ENCODE measurements around the gene SV2C.
"Not testable (repeated sequence)": the region's sequence is repeated elsewhere in the genome, so short reads cannot be mapped to it uniquely, and the experiment has no call there.

SV2C gene

GRCh38 chr5:76269259-76269931 lies 186.2 kb downstream of the SV2C start:
- DNase-seq: no peak

DNA sequence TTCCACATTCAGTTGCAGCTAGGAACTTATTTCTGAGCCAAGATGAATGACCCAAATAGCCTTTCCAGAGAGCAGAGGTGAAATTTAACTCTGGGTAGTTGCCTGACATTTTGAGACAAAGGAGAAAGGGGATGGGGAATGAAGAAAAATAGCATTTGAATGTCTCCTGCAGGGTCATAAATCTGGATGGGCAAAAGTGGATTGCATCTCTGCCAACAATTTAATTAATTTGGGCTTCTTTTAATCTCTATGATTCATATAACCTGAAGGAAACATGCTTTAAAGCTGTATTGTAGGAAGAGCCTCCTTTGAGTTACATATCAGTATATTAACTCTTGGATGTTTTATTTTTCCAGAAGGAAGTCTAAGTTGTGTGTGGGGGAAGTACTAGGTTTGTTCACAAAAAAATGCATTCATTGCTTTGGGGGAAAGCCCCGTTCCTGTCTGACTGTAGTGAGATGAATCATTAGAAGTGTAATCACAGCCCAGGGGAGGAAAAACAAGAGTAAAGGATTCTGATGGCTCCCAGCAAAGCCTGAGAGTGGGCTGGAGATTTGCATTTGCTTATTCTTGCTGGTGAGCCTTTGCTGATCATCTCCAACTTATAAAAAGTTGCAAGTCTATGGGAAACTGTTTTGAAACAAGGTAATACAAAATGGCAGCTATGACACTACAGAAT lies 186.9 kb downstream of the SV2C start:
- DNase-seq: no peak

- DNase-seq: no peak
Measured at GRCh38 chr5:76271836-76272235, 188.7 kb downstream of the SV2C start.

DNA sequence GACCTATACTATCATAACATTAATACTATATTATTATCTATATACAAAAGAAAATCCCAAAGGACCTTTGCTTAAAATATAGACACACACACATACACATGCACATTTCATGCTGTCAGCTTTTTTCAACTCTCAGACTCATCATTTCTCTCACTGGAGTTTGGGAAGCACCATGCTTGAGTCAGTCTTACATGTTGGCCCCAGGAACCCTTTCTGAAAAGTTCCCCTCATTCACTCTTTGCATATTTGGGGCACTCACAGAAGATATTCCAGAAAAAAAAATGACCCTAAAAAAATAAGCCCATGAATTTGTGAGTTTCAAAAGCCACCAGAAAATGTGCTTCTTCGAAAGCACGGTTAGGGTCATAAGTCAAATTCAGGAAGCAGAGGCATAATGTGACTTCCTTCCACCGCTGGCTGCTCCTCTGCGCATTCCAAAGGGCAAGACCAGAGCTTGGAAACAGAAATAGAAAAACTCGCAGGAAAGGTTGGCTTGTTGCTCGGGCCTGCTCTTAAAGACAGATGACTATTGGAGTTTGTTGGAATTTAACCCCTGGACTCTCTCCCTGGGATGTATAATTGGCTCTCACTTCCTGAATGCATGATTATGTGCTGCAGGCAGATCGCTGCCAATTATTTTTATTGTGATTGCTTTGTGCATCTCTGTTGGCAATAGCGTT lies 190.2 kb downstream of the SV2C start:
- no peak for DNase-seq

DNA sequence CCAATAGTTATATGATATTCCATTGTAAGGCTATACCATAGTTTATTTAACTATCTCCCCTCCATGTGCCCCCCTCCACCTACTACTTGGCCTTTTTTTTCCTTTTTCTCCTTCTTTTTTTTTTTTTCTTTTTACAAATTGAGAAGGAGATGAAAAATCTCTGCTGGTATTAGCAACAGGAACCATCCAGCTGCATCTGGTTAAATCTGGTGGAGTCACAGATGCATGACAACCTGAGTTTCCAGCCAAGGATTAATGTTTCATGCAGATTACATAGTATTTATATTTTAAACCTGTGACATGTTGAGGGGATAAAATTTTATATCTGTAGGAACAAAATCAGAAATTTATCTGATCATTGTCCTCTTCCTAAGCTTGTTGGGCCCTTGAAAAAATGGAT lies 191.4 kb downstream of the SV2C start:
- no peak for DNase-seq

DNA sequence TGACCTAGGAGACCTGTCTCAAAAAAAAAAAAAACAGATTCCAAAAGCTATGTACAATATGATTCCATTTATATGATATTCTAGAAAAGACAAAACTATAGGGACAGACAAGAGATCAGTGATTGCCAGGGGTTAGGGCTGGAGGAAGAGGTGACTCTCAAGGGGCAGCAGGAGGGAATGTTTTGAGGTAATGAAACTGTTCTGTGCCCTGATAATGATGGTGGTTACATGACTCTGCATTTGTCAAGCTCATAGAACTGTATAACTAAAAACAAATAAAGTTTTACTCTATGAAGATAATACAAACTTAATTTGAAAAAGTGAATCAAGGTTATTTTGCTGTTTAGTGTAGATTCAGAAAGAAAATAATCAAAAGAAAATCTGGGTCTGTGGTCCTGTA lies 194.6 kb downstream of the SV2C start:
- no peak for DNase-seq

- no peak for DNase-seq
Measured at GRCh38 chr5:76278261-76278789, 195.1 kb downstream of the SV2C start.

- no peak for DNase-seq
Measured at GRCh38 chr5:76280494-76280893, 197.3 kb downstream of the SV2C start.

GRCh38 chr5:76283670-76284069 lies 200.5 kb downstream of the SV2C start:
- no peak for DNase-seq

DNA sequence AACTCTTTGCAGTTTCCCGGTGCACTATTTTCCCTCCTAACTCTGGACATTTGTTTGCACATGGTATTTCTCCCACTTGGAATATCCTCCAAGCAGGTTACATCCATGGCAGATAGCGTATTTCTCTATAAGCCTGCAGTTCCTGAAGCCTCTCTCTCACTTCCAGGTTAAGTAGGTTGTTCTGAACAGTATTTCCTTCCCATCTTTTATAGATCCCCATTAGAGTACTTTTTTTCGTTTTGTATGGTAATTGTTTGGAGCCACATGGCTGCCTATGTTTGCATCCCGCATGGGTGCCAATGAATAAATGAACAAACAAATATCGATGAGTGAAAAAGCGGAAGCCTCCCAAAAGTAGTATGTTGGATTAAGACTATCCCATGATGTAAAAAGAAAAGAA lies 206.5 kb downstream of the SV2C start:
- DNase-seq: no peak

DNA sequence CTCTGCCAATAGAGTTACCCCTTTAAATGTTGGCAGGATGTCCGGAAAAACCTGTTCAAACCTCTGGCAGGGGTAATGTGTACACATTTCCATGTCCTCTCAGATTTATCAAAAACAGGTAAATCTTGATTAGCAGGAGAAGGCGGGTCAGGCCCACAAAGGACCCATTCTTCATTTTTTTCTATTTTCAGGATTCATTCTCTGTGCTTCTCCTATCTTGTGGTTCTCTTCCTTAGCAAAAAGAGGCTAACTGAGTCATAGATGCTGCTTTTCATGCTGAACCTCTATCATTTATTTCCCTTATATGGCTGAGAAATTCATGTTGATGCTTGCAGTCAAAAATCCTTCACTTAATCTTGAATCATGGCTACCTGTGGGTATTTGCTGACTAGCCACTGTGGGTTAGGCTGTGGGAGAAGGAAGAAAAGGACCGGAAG lies 207.2 kb downstream of the SV2C start:
- DNase-seq: no peak

DNA sequence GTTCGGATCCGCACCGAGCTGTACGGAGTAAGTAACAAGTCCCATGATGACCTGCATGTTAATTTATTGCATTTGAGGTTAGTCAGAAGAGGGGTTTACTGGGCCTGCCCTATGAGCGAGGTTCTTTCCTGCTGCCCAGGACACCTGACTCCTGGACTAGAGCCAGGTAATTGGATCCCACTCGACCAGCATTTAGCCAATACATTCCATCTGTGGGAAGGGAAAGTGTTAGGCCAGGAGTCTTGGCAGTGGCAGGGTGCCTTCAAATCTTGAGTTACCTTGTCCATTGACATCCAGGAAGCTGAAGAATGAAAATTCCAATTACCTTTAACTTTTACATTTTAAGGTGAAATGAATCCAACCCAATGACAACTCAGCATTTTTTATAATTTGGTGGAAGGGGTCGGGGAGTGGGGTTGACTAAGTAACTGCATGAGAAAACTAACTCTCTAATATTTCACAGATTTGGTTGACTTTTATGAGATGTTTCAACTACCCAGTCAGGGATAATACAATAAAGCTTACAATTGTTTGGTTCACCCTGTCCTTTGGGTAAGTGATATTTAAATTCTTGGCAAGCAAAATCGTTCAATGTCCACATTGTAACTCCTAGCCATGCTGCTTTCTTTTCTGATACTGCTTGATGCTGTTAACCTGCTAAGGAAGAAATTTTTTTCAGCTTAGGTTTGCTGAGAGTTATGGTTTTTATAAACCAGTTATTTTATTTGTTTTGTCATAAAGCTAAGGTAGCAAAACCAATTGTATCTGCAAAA lies 208.3 kb downstream of the SV2C start:
- DNase-seq: no peak

DNA sequence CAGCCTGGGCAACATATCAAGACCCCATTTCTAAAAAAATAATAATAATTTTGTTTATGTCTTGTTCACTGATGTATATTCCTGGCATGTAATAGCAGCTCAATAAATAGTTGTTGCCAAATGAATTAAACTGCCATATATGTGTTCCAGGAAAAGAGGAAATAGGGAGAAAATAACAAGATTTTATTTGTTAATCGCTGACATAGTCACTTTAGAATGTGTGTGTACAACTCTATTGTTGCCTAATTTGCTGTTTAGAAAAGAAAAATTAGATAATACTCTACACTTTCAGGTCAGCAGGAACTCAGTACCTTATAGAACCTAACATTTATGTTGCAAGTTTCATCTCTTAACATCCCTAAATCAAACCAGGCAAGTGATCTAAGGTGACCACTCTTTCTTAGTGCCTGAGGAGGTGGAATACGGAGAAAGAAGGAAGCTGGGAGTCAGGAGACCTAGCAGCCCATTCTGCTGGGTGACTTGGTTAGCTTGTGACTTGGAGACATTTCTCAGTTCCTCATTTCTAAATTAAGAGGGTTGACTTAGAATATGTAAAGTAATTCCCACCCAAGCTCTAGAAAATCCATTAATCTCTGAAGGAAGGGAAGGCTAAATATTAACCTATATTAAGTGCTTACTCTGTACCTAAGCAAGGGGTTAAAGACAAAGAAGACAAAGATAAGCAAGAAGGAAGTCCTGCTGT lies 209.6 kb downstream of the SV2C start:
- no peak for DNase-seq

DNA sequence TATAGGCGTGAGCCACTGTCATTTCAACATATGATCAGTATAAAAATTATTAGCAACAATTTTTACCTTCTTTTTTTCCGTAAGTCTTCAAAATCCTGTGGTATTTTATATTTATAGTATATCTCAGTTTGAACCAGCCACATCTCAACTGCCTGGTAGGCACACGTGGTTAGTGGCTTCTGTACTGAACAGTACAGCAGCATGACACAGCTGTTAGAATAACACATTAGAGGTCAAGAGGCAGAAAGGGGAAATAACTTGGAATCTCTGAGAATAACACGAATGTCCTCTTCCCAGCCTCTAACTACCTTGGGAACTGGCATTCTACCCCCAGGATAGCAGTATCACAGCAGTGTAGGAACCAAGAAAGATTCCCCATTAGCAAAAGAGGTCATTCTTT lies 211.4 kb downstream of the SV2C start:
- no peak for DNase-seq

DNA sequence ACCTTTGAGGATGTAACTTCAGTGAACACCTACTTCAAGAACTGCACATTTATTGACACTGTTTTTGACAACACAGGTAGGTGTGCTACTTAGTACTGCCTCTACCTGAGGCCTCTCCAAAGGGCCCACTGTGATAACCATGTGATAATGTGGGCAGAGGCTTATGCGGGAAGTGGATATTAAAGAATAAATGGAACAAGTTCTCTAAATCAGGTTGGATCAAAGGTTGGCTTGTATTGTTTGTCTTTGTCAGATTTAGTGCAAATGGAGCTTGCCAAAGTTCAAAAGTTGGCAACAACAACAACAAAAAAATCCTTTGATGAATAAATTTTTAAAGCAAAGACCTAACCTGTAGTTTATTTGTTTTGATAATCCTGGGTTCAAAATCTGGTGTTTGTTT lies 215.7 kb downstream of the SV2C start:
- DNase-seq: no peak

GRCh38 chr5:76299592-76299991 lies 216.4 kb downstream of the SV2C start:
- no peak for DNase-seq

DNA sequence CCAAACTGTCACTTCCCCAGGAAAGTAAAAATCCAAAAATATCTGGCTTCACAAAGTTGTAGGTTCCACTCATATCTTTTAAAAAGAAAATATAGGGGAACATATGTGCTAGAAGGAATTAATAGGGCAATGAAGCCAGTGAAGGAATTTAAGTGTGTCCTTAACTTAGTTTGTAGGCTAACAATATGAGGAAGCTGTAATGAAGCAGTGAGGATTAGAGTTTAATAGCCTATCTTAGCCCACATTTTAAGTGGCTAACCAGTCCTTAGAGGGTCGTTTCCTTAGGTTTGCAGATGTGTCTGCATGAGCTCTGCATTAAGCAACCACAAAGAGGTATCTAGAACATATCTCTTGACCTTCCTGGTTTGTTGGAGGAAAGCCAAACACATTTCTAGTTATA lies 218.7 kb downstream of the SV2C start:
- DNase-seq: not testable (repeated sequence)

GRCh38 chr5:76302661-76303060 lies 219.5 kb downstream of the SV2C start:
- DNase-seq: not testable (repeated sequence)

DNA sequence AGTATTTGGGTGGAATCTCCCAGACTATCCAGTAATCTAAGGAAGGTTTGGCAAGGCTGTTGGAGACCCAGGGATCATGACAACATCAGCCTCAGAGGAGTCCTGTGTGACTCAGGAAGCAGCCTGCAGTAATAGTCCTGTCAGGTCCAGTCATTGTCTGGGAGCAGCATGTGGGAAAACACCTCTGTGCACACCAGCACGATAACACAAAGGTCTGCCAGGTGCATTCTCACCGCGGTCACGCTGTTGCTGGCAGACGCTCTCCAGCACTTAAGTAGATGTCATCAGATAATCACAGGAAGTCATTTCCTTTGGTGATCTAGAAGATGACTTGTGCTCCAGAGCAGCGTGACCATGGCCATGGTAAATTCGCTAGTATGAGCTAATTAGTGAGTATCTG lies 220.7 kb downstream of the SV2C start:
- no peak for DNase-seq

- no peak for DNase-seq
Measured at GRCh38 chr5:76305269-76305668, 222.1 kb downstream of the SV2C start.

- DNase-seq: no peak
Measured at GRCh38 chr5:76305775-76306174, 222.6 kb downstream of the SV2C start.

GRCh38 chr5:76310208-76310607 lies 227.0 kb downstream of the SV2C start:
- DNase-seq: no peak

DNA sequence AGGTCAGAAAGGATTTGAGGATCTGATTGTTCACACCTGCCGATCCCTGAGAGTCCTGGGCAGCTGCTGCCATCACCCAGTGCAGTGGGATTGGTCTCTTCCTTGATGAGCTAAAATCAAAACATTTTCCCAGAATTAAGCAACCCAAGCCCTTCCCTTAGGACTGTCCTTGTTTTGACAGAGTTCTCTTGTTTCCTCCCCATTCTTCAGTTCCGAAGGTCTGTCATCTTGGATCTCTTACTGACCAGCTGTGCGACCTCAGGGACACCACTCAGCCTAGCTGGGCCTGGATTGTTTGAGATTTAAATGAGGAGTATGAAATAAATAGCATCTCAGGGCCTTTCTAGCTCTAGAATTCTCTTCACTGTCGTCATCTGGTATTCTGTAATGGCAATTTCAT lies 229.6 kb downstream of the SV2C start:
- no peak for DNase-seq

All from cortex of kidney (tissue), 1 donor.